Right forelimb (tissue), 1 donor: ENCODE results near the gene COA8.

Source experiments
- DNase-seq: peaks from one replicate; pipeline ENCODE4 v3.0.0-alpha.2; 2018

COA8 gene

DNA sequence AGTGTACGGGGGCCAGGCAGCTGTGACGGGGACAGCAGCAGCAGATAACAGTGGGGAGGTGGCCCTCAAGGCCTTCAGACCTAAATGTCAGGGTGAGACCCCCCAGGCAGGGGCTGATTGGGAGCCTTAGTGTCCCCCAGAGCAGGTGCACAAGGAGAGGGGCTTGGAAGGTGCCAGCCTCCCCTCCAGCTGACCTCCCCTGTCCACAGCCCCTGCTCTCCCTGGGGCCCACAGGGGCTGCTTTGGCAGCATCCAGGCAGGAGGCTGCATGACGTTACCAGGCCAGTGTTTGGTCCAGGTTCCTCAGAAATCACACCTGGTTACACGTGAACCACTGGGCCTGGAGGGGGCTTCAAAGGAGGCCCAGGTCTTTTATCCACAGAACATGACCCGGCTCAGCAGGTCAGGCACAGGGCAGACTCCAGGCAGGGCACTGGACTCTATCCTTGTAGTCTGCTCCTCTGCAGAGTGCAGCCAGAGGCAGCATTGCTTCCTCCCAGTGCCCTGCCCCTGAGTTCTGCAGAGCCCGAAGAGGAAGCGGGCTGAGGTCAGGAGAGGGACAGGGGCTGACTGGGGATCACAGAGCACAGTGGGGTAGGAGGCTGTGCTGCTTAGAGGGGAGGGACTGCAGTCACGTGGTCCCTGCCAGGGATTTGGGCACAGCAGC, 36.4 kb upstream of the COA8 start:
- no peak for DNase-seq

DNA sequence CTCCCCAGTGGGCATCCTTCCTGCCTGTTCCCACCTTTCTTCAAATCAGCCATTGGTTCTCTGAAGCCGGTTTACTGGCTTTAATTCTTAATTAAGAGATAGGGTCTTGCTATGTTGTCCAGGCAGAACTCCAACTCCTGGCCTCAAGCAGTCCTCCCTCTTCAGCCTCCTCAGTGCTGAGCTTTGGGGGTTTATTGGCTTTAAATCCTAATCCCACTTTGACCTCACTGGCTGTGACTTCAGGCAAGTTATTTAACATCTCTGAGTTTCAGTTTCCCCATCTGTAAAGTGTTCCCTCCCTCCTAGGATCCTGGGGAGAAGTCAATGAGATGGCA, 35.9 kb upstream of the COA8 start:
- DNase-seq: no peak

DNA sequence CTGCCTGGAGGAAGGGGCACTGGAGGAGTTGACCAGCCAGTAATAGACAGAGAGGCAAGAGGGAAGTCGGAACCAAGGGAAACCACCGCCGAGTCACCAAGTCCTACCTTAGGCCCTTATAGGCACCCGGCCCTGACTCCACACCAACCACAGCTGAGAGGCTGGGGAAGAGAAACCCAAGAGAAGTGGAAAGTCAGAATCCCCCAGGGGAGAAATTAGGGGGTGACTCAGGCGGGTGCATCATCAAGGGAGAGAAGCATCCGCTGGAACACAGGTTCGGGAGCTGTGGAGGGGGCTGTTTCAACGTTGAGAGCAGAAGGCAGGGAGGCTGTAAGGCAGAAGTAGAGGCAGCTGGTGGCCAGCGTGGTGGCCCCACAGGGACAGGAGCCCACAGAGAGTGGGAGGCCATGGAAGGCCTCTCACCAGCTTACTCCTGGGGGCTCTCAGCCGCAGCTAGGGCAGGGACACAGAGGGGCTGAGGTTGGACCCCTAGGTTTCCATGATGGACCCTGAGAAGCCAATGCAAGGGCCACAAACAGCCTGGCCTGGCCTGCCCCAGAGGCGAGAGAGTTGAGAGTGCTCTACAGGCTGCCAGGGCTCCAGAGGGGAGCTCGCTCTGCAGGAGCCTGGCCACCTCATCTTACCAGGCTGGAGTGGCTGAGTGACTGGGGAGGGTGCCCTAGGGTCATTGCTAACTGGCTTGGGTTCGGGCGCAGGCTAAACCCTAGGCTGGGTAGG, 35.2 kb upstream of the COA8 start:
- DNase-seq: peak; percentile 43

DNA sequence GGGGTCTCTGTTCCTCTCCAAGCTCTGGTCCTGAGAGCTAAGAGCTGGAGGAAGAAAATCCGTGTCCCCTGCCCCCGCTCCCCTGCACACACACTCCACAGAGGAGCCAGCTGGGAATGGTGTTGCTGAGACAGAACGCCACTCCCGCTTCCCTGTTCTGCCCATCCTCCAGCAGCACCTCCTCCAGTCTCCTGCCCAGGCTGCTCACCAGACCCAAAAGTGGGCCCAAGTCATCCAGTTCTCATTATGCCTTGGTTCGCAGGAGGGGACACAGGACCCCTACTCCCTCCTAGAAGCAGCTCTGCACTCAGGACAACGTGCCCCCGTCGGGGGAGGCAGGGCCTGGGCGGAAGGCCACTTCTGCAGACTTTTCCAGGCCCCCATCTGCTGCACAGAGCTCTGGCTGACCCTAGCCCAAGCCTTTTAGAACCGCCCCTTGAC, 34.6 kb upstream of the COA8 start:
- peak; percentile 56 for DNase-seq

DNA sequence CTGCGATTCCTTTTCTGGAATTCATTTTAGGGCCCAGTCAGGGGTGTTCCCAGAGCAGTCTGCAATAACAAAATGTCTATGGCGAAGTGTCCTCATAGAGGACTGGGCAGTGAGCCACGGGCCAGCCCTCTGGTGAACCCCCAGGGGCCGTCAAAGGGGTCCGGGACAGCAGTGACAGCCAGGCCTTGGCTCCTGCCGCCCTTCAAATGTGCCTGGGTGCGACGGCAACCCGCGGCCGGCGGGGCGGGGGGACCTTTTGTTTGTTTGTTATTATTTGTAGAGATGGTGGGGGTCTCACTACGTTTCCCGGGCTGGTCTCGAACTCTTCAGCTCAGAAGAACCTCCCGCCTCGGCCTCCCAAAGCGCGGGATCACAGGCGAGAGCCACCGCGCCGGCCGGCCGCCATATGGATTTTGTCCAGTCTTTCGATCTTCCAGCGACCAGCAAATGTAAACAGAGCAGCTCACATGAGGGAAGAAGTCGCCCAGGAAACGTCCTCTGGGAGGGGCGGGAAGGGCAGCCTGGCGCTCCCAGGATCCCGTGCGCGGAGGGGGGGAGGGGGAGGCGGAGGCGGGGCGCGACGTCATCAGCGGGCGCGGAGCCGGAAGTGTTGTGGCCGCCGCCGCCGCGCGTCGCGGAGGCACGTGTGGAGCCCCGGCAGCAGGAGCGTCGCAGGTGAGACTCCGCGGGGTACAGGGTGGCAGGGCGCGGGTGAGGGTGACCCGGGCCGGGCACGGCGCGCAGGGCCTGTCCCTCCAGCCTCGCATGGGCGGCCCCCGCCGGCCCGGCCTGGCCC, 34.0 kb upstream of the COA8 start, which contains the start of gene TRMT61A:
Gene TRMT61A, plus strand, starts transcription at position 610 of the 796 bp plus-strand sequence. CDS start 783 bp downstream, outside the sequence.
- peak; percentile 96 for DNase-seq

DNA sequence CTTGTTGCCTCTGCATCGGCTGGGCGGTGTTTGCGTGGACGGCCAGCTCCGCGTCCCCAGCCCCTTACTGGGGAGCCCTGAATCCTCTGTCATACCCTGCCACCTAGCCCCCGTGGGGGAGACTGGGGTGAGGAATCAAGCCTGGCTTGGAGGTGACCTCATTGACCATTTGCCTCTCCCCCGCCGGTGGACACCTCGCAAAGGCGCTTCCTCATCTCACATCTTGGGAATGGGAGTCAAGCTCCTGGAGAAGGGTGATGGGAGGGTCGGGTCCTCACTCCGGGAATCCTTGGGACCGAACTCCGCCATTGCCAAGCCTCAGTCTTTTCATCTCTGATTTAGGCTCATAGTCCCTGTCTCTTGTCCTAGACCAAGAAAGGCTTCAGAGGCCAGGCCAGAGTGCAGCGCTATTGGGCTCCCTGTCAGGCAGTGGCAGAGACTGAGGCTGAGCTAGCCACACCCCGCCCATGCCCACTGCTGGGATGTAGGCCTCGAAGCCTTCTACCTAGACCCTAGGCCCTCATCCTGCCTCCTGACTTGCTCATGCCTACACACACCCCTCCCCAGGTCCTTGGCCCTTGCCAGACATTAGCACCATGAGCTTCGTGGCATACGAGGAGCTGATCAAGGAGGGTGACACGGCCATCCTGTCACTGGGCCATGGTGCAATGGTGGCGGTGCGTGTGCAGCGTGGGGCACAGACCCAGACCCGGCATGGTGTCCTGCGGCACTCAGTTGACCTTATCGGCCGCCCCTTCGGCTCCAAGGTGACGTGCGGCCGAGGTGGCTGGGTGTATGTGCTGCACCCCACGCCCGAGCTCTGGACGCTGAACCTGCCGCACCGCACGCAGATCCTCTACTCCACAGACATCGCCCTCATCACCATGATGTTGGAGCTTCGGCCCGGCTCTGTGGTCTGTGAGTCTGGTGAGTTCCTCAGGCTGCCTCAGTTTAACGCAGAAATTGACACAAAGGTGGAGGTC, 33.1 kb upstream of the COA8 start:
- no peak for DNase-seq

DNA sequence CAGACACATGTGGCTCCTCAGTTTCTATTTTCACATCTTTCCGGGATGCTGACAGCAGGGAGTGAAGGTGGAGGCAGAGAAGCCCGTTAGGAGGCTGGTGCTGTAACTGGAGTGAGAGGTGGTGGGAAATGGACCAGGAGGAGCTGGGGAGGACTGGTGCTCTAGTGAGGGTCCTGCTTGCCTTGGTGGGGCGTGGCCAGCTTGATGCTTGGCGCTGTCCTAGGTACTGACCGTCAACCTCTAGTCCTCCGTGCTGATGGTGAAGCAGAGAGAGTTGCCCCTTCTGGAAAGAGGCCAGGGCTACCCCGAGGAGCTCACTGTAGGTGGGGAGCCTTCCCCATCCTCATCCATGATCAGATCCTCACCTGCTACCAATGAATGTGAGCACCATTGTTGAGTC, 32.4 kb upstream of the COA8 start:
- peak; percentile 59 for DNase-seq

DNA sequence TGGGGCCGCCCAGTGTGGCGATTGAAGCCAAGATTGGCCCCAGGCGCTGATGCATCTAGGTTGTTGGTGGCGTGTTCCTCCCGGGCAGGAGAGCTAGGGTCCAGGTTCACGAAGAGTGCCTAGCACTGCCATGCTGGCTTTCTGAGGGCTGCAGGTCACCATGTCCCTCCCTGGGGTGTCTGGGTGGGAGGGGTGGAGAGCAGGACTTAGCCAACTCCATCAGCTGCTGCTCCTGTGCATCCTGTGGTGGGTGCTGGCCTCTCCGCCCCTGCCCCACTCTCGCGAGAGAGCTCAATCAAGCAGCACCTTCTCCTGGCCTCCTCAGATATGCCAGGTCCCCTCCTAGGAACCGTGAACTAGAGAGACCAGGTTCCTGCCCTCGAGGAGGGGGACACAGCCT, 31.9 kb upstream of the COA8 start:
- no peak for DNase-seq

DNA sequence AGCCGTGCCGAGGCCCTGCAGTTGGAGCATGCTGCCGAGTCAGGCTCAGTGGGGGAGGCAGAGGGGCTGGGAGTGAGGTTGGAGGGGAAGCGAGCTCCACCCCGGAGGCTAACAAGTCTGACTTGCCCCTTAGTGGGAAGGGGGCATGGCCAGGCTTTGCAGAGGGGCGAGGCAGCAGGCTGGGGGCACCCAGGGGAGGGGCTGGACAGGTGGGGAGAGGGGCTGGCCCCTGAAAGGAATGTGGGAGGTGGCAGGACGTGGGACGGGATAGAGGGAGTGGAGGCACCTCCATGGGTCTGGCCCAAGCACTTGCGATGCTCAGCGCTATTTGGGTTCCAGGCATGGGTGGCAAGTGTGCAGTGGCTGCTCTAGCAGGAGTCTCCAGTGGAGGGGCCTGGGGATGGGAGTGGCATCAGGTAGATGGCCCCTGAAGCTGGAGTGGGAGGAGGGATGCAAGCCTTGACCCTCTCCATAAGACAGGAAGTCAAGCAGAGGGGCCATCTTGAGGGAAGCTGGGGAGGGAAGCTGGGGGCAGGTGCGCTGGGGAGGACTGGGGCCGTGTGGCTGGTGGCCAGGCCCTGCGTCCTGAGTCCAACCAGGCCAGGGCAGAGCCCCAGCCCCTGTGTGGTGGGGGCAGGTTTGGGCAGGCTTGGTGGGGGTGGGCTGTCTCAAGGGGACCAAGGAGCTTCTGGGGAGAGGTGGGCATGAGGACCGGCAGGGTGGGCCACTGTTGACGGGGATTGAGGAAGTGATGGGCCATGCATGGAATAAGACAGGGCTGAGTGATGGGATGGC, 31.1 kb upstream of the COA8 start:
- DNase-seq: no peak

DNA sequence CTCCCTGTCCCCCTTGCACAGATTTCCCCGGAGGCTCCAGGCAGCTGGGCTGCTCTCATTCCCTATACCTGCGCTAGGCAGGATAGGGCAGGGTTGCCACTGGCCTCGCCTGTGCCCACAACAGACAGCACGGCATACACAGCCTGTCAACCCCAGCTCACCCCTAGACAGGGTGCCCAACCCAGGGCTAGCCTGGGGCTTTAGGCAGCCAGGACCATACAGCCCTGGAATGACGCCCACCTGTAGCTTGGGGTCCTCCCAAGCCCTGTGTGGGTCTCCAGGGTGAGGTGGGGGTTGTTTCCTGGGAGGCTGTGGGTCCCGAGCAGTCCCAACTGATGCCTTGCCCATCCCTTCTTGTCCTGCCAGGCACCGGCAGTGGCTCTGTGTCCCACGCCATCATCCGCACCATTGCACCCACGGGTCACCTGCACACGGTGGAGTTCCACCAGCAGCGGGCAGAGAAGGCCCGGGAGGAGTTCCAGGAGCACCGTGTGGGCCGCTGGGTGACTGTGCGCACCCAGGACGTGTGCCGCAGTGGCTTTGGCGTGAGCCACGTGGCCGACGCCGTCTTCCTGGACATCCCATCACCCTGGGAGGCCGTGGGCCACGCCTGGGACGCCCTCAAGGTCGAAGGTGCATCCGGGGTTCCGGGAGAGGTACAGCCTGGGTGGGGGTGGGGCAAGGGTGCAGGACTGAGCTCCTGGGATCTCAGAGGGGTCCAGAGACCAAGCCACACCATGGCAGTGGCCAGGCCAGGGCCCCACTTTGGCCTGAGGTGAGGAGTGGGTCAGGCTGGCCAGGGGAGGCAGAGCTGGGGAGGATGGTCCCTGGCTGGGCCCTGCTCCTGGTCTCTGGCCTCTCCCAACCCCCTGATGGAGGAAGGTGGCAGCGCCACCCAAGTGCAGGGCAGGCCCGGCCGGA, 30.3 kb upstream of the COA8 start:
- no peak for DNase-seq

DNA sequence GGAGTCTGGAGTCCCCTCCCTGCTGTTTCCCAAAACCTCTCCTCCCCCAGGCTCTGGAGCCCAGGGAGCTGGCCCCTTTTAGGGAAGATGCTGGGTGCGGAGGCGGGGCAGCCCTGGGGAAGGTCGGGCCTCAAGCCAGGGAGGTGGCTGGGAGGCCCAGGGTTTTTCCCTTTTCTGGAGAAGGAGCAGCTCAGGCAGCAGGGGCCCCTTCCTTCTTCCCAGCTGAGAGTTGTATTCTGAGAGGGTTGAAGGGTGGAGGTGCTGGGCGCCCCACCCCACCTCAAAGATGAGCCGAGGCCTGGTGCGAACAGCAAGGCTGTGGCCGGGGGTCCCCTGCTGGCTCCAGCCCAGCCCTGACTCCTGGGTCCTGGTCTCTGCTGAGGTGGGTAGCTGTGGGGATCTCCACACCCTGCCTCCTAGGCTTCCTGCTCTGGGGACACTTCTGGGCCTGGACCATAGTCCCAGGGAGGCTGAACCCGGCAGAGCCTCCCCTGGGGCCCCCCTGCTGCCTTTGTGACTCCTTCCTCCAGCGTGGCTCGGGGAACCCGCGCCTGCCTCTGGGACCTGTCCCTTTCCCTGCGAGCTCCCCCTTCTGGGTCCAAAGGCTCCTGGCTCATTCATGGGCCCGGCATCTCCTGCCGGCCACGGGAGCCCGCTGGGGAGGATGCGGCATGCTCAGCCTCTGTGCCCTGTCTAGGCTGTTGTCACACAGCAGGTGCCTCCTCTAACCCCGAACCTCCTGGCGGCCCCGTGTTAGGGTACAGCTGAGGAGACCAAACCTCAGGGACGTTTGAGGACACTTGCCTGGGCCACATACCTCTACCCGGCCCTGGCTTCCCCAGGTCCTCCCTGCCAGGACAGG, 29.4 kb upstream of the COA8 start:
- no peak for DNase-seq

DNA sequence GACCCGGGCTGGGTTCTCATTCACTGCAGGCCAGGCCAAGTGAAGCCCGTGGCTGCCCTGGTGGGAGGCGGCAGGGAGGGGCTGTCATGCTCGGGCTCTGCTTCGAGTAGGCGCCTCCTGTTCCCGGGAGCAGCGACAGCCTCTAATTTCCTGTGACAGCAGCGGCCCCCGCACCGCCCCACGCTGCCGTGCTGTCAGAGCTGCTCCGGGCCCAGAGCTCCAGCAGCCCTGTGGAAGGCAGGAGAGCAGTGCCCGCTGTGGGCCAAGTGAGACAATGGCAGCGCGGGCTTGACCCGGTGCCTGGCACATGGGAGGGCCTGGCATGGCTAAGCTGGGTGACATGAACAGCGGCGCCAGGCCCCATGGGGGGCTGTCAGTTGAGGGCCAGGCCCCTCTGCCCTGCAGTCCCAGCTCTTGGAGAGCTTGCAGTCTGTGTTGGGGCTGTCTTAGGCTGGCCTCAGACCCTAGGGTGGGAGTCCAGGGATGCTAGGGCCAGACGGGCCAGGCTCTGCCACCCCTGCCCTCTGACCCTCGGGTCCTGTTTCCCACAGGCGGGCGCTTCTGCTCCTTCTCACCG, 28.7 kb upstream of the COA8 start:
- DNase-seq: no peak

DNA sequence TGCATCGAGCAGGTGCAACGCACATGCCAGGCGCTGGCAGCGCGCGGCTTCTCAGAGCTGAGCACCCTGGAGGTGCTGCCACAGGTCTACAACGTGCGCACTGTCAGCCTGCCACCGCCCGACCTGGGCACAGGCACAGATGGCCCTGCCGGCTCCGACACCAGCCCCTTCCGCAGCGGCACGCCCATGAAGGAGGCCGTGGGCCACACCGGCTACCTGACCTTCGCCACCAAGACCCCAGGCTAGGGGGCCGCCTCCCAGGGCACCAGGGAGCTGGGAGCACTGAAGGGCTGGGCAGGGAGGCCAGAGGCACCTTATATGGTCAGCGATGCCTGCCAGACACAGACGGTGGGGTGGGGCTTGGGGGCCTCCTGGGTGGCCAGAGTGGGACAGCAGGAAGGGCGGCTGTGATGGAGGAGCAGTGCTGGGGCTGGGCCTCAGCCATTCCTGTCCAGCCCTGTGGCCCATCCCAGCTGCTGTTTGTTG, 28.1 kb upstream of the COA8 start:
- no peak for DNase-seq

DNA sequence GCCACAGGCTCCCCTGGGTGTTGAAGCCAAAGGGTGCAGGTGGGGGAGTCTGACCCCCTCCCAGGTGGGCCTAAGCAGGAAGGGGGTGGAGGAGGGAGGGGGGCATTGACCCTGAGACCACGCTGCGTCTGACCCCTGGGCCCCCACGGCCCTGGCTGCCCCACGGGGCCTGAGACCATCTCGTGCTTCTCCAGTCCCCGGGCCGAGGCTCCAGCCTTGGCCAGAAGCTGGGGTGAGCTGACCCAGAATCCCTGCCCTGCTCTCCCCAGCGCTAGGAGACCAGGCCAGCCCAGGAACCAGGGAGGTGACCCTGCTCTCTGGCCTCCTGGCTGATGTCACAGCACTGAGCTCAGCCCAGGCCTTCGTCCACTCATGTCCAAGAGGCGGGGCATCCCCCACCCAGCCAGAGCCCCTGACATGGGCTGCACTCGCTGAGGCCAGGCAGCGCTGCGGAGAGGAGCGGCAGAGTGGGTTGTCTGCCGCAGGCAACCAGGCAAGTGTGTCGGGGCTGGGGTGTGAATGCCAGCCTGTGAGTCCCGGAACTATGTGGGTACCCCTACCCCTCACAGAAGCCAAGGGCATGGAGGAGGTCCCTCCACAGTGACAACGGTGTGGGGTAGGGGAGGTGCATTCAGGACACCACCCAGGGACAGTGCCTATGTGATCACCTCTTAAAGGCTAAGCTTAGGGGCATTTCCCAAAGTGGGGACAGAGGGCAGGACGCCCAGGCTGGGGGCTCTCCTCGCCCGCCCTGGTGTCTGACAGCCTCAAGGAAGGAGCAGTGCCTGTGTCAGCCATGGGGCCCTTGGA, 27.5 kb upstream of the COA8 start:
- no peak for DNase-seq

DNA sequence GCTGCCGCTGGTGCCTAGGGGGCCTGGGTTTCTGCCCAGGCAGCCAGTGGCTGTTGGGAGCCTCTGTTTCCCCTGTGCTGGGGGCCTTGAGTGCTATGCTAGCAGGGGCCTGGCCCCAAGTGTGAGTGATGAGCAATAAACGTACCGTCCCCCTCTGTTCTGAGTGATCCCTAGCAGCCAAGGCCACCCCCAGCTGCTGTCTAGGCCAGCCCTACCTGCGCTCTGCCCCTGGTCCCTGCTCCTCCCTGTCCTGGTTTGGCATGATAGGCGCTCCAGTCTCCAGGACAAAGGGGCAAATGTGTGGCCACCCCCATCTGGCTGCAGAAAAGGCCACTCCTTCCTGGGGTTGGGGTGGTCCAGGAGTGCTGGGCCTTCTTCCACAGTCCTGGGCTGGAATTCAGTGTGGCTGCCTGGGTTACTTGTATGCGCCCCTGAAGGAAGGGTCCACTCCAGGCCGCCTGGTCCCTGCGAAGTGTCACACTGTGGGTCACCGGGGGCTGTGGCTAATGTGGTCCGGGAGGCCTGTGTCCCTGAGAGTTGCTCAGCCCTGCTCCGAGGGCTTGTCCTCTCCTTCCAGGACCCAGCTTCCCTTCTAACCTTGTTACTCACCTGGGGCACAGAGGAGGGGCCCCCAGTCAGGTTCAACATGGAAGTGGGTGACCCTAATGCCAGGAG, 26.7 kb upstream of the COA8 start:
- DNase-seq: no peak

DNA sequence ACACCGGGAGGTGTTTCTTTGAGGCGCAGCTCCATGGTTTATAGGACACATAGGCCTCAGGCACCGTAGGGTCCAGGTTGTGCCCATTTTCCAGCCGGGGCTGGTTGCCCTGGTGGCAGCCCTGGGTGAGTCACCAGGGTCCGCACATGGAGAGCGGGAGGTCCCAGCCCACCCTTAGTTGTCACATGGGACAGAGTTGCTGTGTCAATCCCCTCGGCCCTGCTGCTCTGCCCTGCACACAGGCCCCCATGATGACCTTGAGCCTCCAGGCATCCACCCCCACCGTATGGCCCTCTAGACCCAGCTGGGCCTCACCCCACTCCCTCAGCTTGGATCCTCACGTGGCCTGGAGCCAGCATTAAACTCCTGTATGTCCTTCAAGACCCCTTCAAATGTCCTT, 26.1 kb upstream of the COA8 start:
- DNase-seq: no peak

DNA sequence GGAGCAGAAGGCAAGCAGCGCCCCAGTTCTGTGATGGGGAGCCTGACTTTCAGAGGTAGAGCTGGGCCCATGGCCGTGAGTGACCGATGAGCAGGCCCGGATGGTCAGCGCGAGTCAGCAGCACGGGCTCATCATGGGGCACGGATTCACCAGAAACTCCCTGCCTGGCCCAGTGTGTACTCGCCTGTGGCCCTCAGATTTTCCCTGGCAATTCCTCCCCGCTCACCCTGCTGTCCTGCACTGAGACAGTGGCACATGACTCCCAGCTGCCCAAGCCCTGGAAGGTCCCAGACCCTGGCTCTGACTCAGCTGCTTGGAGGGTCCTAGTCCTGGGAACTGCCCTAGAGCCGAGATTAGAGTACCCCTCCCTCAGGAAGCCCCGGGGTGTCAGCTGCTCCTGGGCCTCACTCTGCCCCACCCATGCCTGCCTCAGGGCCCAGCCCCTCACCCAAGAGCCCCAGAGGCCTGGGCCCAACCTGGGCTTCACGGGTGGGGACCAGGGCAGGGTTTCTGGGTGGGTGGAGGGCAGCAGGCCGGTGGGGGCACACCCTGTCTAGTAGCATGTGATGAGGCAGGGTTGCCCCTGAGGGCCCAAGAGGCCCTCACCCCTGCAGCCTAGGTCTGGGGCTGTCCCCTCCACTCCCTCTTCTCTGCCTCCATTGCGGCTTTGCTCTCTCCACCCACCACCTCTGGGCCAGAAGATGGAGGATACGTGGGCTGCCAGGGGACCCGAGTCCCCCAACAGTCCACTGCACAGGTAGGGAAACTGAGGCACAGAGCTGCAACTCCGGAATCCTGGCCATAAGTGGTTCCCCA, 25.4 kb upstream of the COA8 start:
- DNase-seq: no peak
